Measurements from ENCODE around the gene PABPC1L.

GRCh38 chr20:44965651-44966029, 55.8 kb downstream of the PABPC1L start:
- TF ChIP-seq POLR2A (IDR thresholded peaks at IDR 0.05) (no peak), CTCF (IDR thresholded peaks at IDR 0.05) (no peak)

Data from sigmoid colon (tissue), 3 donors.